HEK293 (cell line): ENCODE results near the gene LNPEP.

ENCODE experiments used
- KLF9 ChIP-seq: fragments of 450-650 bp; formaldehyde crosslinking; IDR thresholded peaks from 2 replicates; pipeline ENCODE4 v1.5.1; 2016; ENCODE audit warnings: missing biosample characterization, missing genetic modification characterization, low read depth
- OSR2 ChIP-seq: fragments of 450-650 bp; formaldehyde crosslinking; IDR thresholded peaks from 2 replicates; pipeline ENCODE4 v1.5.1; 2016; ENCODE audit warnings: missing biosample characterization, missing genetic modification characterization
- PRDM6 ChIP-seq: fragments of 450-650 bp; formaldehyde crosslinking; IDR thresholded peaks from 2 replicates; pipeline ENCODE4 v1.5.1; 2017; ENCODE audit warnings: missing biosample characterization, missing genetic modification characterization
- ZNF221 ChIP-seq: fragments of 450-650 bp; formaldehyde crosslinking; IDR thresholded peaks from 2 replicates; pipeline ENCODE4 v1.5.1; 2017; ENCODE audit warnings: missing biosample characterization, missing genetic modification characterization, borderline replicate concordance
- ZNF747 ChIP-seq: fragments of 450-650 bp; formaldehyde crosslinking; IDR thresholded peaks from 2 replicates; pipeline ENCODE4 v1.5.1; 2016; ENCODE audit warnings: missing biosample characterization, missing genetic modification characterization

GRCh38 chr5:97000391-97000790, 64.5 kb downstream of the LNPEP start:
- TF ChIP-seq ZNF747 (tag by site-specific recombination) (no peak), KLF9 (tag by site-specific recombination) (no peak), PRDM6 (no peak), OSR2 (tag by site-specific recombination) (no peak), ZNF221 (no peak)
